HG02623 (cell line): ENCODE data around the gene GMDS.

Source experiments
- ATAC-seq: cut with Tn5 transposase; IDR thresholded peaks from one replicate; pipeline ENCODE4 v1.9.1; 2021; ENCODE audit warnings: moderate library complexity; ENCODE audit not compliant: unreplicated experiment

Gene GMDS

GRCh38 chr6:2047855-2048254 lies 197.6 kb downstream of the GMDS start:
- no peak for ATAC-seq

GRCh38 chr6:2044192-2044591 lies 201.2 kb downstream of the GMDS start:
- no peak for ATAC-seq

- ATAC-seq: no peak
Measured at GRCh38 chr6:2042956-2043648, 202.3 kb downstream of the GMDS start.

GRCh38 chr6:2038092-2038491 lies 207.3 kb downstream of the GMDS start:
- ATAC-seq: no peak

- no peak for ATAC-seq
Measured at GRCh38 chr6:2037237-2037926, 208.0 kb downstream of the GMDS start.

- no peak for ATAC-seq
Measured at GRCh38 chr6:2036710-2037023, 208.7 kb downstream of the GMDS start.

GRCh38 chr6:2035826-2036709 lies 209.3 kb downstream of the GMDS start:
- ATAC-seq: no peak

- ATAC-seq: no peak
Measured at GRCh38 chr6:2035046-2035445, 210.4 kb downstream of the GMDS start.

- ATAC-seq: no peak
Measured at GRCh38 chr6:2034256-2034655, 211.1 kb downstream of the GMDS start.

- no peak for ATAC-seq
Measured at GRCh38 chr6:2033544-2033943, 211.9 kb downstream of the GMDS start.

- no peak for ATAC-seq
Measured at GRCh38 chr6:2030682-2031244, 214.6 kb downstream of the GMDS start.

GRCh38 chr6:2029952-2030351 lies 215.5 kb downstream of the GMDS start:
- no peak for ATAC-seq

- no peak for ATAC-seq
Measured at GRCh38 chr6:2029130-2029794, 216.1 kb downstream of the GMDS start.

- ATAC-seq: peak; percentile 55
Measured at GRCh38 chr6:2028457-2029038, 216.9 kb downstream of the GMDS start.

GRCh38 chr6:2026133-2026532 lies 219.3 kb downstream of the GMDS start:
- ATAC-seq: no peak

GRCh38 chr6:2021713-2022125 lies 223.7 kb downstream of the GMDS start:
- ATAC-seq: no peak

GRCh38 chr6:2020909-2021308 lies 224.5 kb downstream of the GMDS start:
- ATAC-seq: no peak

- no peak for ATAC-seq
Measured at GRCh38 chr6:2019051-2019450, 226.4 kb downstream of the GMDS start.

GRCh38 chr6:2016040-2016439 lies 229.4 kb downstream of the GMDS start:
- ATAC-seq: no peak

GRCh38 chr6:2008383-2008976 lies 236.9 kb downstream of the GMDS start:
- no peak for ATAC-seq
